GM23338 (cell line): Measurements from ENCODE around the gene RAC2. TPM values are rescaled to one million over a fixed set of nuclear protein-coding genes. Genes with fewer than 3 reads are reported as not detected.

Source experiments
- ATAC-seq: fragments of 200-7000 bp; cut with Tn5 transposase; 3 replicates; pipeline ENCODE4 v1.9.1; 2020
- DNase-seq: peaks from one replicate; pipeline ENCODE4 v3.0.0-alpha.2; 2015; ENCODE audit warnings: low spot score
- H2AFZ ChIP-seq: fragments of 200-600 bp; sonication (generic); 2 replicates; pipeline ENCODE4 v1.8.0; 2016; ENCODE audit warnings: antibody characterized with exemption, mild to moderate bottlenecking, moderate library complexity
- H3F3A ChIP-seq: fragments of 200-600 bp; sonication (generic); replicated peaks from 2 replicates; pipeline ENCODE4 v1.8.0; 2017; ENCODE audit warnings: antibody characterized with exemption, mixed run types, low read depth
- H3K27ac ChIP-seq: fragments of 200-600 bp; sonication (generic); 2 replicates; pipeline ENCODE4 v1.6.1; 2016; ENCODE audit warnings: low read depth
- H3K27me3 ChIP-seq: fragments of 200-600 bp; sonication (generic); 2 replicates; pipeline ENCODE4 v1.8.0; 2016; ENCODE audit warnings: mild to moderate bottlenecking, mixed run types, moderate library complexity; ENCODE audit not compliant: insufficient read depth
- H3K36me3 ChIP-seq: fragments of 200-600 bp; sonication (generic); 2 replicates; pipeline ENCODE4 v1.8.0; 2016; ENCODE audit warnings: mild to moderate bottlenecking; ENCODE audit not compliant: insufficient read depth
- H3K4me1 ChIP-seq: fragments of 200-600 bp; sonication (generic); 2 replicates; pipeline ENCODE4 v1.8.0; 2016; ENCODE audit warnings: mild to moderate bottlenecking, moderate library complexity; ENCODE audit not compliant: insufficient read depth
- H3K4me2 ChIP-seq: fragments of 200-600 bp; sonication (generic); 2 replicates; pipeline ENCODE4 v1.7.1; 2017; ENCODE audit warnings: mixed run types
- H3K4me3 ChIP-seq: fragments of 200-600 bp; sonication (generic); 2 replicates; pipeline ENCODE4 v1.6.1; 2016; ENCODE audit warnings: mixed run types
- H3K79me2 ChIP-seq: fragments of 200-600 bp; sonication (generic); replicated peaks from 2 replicates; pipeline ENCODE4 v1.8.0; 2017; ENCODE audit warnings: mild to moderate bottlenecking; ENCODE audit not compliant: insufficient read depth
- H3K9me2 ChIP-seq: fragments of 200-600 bp; sonication (generic); 2 replicates; pipeline ENCODE4 v1.8.0; 2017; ENCODE audit not compliant: insufficient read depth
- H4K20me1 ChIP-seq: fragments of 200-600 bp; sonication (generic); replicated peaks from 2 replicates; pipeline ENCODE4 v1.8.0; 2017; ENCODE audit warnings: mild to moderate bottlenecking; ENCODE audit not compliant: insufficient read depth
- H3K27ac Mint-ChIP-seq: 2 replicates; pipeline ENCODE4 v1.8.0; 2020; ENCODE audit warnings: inconsistent platforms, mild to moderate bottlenecking, moderate library complexity, mixed read lengths
- H3K27me3 Mint-ChIP-seq: 3 replicates; pipeline ENCODE4 v1.8.0; 2022; ENCODE audit warnings: low read depth, mild to moderate bottlenecking, moderate library complexity, mixed read lengths, inconsistent platforms; ENCODE audit not compliant: insufficient read depth, poor library complexity
- H3K36me3 Mint-ChIP-seq: 3 replicates; pipeline ENCODE4 v1.8.0; 2021; ENCODE audit warnings: low read depth, mild to moderate bottlenecking, inconsistent platforms, moderate library complexity, mixed read lengths
- H3K4me1 Mint-ChIP-seq: 3 replicates; pipeline ENCODE4 v1.8.0; 2020; ENCODE audit warnings: mild to moderate bottlenecking, inconsistent platforms, mixed read lengths
- H3K4me3 Mint-ChIP-seq: 3 replicates; pipeline ENCODE4 v1.8.0; 2021; ENCODE audit warnings: moderate library complexity, mild to moderate bottlenecking, inconsistent platforms, mixed read lengths
- H3K9me3 Mint-ChIP-seq: 3 replicates; pipeline ENCODE4 v1.8.0; 2020; ENCODE audit warnings: moderate library complexity, mild to moderate bottlenecking, inconsistent platforms, mixed read lengths
- EZH2 ChIP-seq: fragments of 200-600 bp; sonication (generic); IDR thresholded peaks from one replicate; pipeline ENCODE4 v1.8.0; 2017; ENCODE audit warnings: antibody characterized with exemption, mild to moderate bottlenecking, low read depth; ENCODE audit not compliant: unreplicated experiment
- EZH2phosphoT487 ChIP-seq: fragments of 200-600 bp; sonication (generic); IDR thresholded peaks from one replicate; pipeline ENCODE4 v1.8.1; 2018; ENCODE audit warnings: antibody characterized with exemption; ENCODE audit not compliant: unreplicated experiment
- NANOG ChIP-seq: IDR thresholded peaks from 2 replicates; pipeline ENCODE4 v1.6.1; 2016; ENCODE audit warnings: antibody characterized with exemption, borderline replicate concordance
- POLR2AphosphoS5 ChIP-seq: IDR thresholded peaks from 2 replicates; pipeline ENCODE4 v1.6.1; 2016; ENCODE audit warnings: antibody characterized with exemption, low read depth
- STAT1 ChIP-seq: IDR thresholded peaks from one replicate; pipeline ENCODE4 v1.6.1; 2016; ENCODE audit warnings: antibody characterized with exemption; ENCODE audit not compliant: unreplicated experiment
- ZNF462 ChIP-seq: fragments of 250-450 bp; sonication (Bioruptor Pico); IDR thresholded peaks from 2 replicates; pipeline ENCODE4 v1.5.0; 2020; ENCODE audit warnings: mild to moderate bottlenecking, moderate library complexity
- polyA plus RNA-seq: library from polyadenylated mRNA; unstranded; fragments of >200 nt; fragmentation: Nextera tagmentation; extraction: Ambion mirVana; gene quantifications from 2 replicates; pipeline ENCODE4 v1.2.1, GENCODE V29; 2016
- total RNA-seq: library from RNA; depleted of rRNA; stranded (reverse); fragments of >200 nt; shearing (Covaris generic); gene quantifications from 2 replicates; pipeline ENCODE4 v1.2.3, GENCODE V29; 2014

RAC2 gene
- total and polyA plus RNA-seq, 2 experiments from 2014 or later, result 2.4 to 2.7 TPM

DNA sequence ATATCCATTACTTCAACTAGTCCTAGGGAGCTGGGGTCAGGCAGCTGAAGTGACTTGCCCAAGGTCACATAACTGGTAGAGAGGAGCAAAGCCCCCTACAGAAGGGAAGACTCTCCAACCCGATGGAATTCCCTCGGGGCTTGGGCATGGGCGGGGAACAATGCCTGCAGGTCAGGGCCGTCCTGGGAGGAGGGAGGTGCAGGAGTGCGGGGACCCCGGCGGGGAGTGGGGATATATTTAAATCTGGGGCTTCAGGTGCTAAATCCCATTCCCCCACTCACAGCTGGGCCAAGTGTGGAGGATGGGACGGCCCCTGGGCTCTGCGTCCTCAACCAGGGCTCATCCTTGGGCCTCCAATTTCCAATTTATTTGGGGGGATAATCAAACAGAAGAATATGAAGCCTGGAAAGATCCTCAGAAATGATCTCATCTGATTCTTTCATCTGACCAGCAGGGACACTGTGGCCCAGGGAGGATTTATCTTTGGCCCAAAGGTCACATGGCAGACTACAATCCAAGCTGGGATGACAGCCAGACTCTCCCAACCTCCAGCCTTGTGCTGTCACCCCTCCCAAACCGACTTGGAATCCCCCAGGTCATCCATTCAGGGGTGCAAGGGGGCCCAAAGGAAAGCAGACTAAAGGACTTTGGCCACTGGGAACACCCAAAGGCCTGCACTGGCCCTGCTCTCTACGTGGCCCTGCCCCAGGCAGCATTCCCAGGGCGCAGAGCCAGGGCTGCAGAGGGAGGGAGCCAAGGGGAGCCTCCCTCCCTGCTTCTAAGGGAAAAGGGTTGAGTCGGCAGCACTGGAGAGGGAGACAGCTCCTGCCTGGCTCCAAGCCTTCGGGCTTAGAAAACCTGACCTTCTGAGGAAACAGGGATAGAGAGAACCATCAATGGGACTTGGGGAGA, 47.3 kb downstream of the RAC2 start (continued):
- TF ChIP-seq ZNF462 (CRISPR knock-in tag), result no peak

DNA sequence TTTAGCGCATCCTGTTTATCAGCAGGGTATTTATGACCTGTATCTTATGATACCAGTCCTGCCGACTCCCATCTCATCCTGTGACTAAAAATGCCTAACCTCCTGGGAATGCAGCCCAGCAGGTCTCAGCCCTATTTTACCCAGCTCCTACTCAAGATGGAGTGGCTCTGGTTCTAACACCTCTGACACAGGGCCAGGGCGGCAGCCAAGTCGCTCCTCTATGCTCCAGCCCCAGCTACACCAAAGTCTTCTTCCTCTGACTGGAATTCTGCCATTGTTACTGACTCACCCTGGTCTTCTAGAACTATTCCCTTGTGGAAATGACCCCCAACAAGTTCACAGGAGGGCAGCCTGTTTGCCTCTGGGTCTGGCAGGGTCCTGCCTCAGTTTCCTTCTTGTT, 48.1 kb downstream of the RAC2 start:
- Mint-ChIP-seq H3K27me3 (peaks cover 9% of the 10 kb centered on the region), H3K27ac (no peak overlapping the region), H3K9me3 (peaks cover 17% of the 10 kb centered on the region), H3K4me1 (peaks cover 15% of the 10 kb centered on the region), H3K36me3 (peaks cover 29% of the 10 kb centered on the region), H3K4me3 (no peak overlapping the region)
- Histone ChIP-seq H3K4me1 (peaks cover 8% of the 10 kb centered on the region; the same call in 1 of the 2 replicates), H3K27me3 (no peaks in the 10 kb centered on the region), H3K4me2 (no peak overlapping the region), H3F3A (no peaks in the 10 kb centered on the region), H3K9me2 (no peaks in the 10 kb centered on the region), H3K79me2 (no peaks in the 10 kb centered on the region), H4K20me1 (no peaks in the 10 kb centered on the region), H3K27ac (no peak overlapping the region), H3K4me3 (no peak overlapping the region), H3K36me3 (peaks cover 5% of the 10 kb centered on the region; the same call in 1 of the 2 replicates), H2AFZ (no peak overlapping the region)
- ATAC-seq (no peak), DNase-seq (no peak)
- no peak for TF ChIP-seq EZH2phosphoT487
- TF ChIP-seq NANOG, result no peak
- no peak for TF ChIP-seq EZH2
- TF ChIP-seq POLR2AphosphoS5, result no peak
- no peak for TF ChIP-seq ZNF462 (CRISPR knock-in tag)
- no peak for TF ChIP-seq STAT1
